GM12892 (cell line): Measurements from ENCODE around the gene ANKRD17.

Source experiments
- POLR2A ChIP-seq: IDR thresholded peaks from 2 replicates; pipeline ENCODE4 v1.6.1; 2011; ENCODE audit warnings: low read depth, low read length, control low read depth
- TAF1 ChIP-seq: IDR thresholded peaks from 2 replicates; pipeline ENCODE4 v1.6.1; 2011; ENCODE audit warnings: low read depth, mild to moderate bottlenecking, control low read depth, low read length, borderline replicate concordance

DNA sequence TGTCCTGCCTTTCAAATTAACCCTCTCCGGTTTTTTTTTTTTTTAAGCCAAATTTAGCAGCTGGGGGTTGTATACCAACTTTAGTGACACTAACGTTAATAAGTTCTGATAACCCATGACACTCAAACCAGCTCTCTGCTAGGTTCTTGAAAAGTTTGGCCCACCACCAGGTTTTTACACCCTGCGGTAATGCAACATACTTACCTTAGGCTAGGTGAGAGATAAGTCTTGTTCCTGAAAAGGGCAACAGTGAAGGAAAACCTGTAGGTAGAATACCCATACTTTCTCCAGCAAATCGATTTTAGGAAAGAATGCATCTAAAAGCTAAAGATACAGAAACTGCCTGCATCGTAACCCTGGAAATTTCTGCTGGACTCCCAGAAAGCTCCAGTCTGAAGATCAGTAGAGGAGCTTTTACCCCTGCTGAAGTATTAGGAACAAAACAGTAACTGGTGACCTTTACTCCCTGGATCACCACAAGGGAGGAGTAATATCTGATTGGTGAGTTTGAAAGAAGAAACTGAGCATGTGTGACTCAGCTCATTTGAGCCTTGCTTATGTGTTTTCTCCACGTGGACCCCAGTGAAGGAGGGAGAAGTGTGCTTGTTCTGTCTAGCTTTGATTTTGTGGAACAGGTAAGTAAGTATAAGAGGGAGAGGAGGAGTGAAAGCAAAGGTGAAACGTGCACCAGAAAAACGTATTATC is 154.6 kb downstream of the ANKRD17 start:
- TF ChIP-seq POLR2A (no peak), TAF1 (no peak)
